Calu3 (cell line): ENCODE results near the gene ERG28. TPM values are rescaled to one million over a fixed set of nuclear protein-coding genes. Genes with fewer than 3 reads are reported as not detected.

ENCODE experiments used
- BruUV-seq: library from RNA; stranded (reverse); fragments of 400-500 nt; replicated peaks from 2 replicates; lab custom pipeline; 2021; lab: Mats Ljungman, UMichigan
- CTCF ChIA-PET: fragments of 300-600 bp; sonication (Branson Sonifier 250); formaldehyde crosslinking; loops from one replicate; lab custom pipeline; 2022; ENCODE audit warnings: antibody characterized with exemption; lab: Charles Lee
- DNase-seq: peaks from one replicate; pipeline ENCODE4 v3.0.0; 2022
- H3K27ac Mint-ChIP-seq: one replicate; pipeline ENCODE4 v1.8.0; 2022; ENCODE audit warnings: mixed read lengths; ENCODE audit not compliant: unreplicated experiment
- H3K27me3 Mint-ChIP-seq: one replicate; pipeline ENCODE4 v1.8.0; 2022; ENCODE audit warnings: mixed read lengths; ENCODE audit not compliant: unreplicated experiment
- H3K36me3 Mint-ChIP-seq: one replicate; pipeline ENCODE4 v1.8.0; 2022; ENCODE audit warnings: mild to moderate bottlenecking, moderate library complexity, mixed read lengths; ENCODE audit not compliant: insufficient read depth, unreplicated experiment
- H3K4me1 Mint-ChIP-seq: one replicate; pipeline ENCODE4 v1.8.0; 2022; ENCODE audit warnings: mild to moderate bottlenecking, low read depth, mixed read lengths; ENCODE audit not compliant: unreplicated experiment
- H3K4me3 Mint-ChIP-seq: one replicate; pipeline ENCODE4 v1.8.0; 2022; ENCODE audit warnings: mild to moderate bottlenecking, low read depth, moderate library complexity, mixed read lengths; ENCODE audit not compliant: unreplicated experiment
- H3K9me3 Mint-ChIP-seq: one replicate; pipeline ENCODE4 v1.8.0; 2022; ENCODE audit warnings: low read depth, mixed read lengths; ENCODE audit not compliant: unreplicated experiment
- intact Hi-C: fragments of 100-400 bp; cut with micrococcal nuclease; formaldehyde crosslinking; loops from one replicate; pipeline ENCODE4 v1.10.0; 2022; ENCODE audit not compliant: unreplicated experiment
- total RNA-seq: library from RNA; stranded (reverse); gene quantifications from 2 replicates; pipeline ENCODE4 v1.2.3, GENCODE V29; 2022
- TF ChIP-seq, protein P1 (sequence below): fragments of 200-600 bp; IDR thresholded peaks from one replicate; pipeline ENCODE4 v1.8.0; 2022; ENCODE audit warnings: antibody characterized with exemption; ENCODE audit not compliant: unreplicated experiment

The ERG28 gene
- total RNA-seq, 1 experiment from 2014 or later, result 30.5 TPM

DNA sequence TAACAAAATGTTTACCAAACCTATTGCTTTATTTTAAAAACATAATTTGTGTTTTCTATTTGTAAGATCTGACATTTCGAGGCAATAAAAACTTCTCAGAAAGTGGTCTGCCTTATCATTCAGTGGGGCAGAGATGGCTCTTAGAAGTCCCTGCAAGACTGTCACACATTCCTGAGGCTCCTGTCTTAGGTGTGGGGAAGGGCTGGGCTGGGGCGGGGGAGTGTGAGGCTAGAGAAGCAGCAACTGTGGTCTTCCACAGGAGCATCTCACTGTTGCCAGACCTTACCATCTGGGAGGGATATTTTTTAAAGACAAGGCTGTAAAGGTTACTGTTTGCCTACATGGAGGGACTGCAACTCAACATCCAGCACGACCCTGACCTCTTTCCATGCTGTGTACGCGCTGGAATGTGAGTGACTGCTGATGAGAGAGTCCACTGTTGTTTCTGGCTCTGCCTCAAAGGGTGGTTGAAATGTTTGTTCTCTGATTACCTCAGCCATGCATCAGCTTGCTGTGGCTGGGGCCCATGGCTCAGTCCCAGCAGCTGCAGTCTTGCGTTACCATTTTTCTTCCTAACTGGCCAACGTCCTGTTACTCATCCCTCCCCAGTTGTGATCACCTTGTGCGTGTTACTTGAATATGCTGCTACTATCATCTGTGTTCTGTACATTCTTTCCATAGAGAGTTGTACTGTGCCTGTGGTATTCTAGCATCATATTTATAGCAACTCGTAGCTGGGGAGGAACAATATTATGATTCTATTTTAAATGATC lies 12.4 kb downstream of the ERG28 start:
- BruUV-seq, result no TSS peak
- no peaks in the 10 kb centered on the region for H3K9me3 Mint-ChIP-seq
- intact Hi-C loops, result no loop called here

DNA sequence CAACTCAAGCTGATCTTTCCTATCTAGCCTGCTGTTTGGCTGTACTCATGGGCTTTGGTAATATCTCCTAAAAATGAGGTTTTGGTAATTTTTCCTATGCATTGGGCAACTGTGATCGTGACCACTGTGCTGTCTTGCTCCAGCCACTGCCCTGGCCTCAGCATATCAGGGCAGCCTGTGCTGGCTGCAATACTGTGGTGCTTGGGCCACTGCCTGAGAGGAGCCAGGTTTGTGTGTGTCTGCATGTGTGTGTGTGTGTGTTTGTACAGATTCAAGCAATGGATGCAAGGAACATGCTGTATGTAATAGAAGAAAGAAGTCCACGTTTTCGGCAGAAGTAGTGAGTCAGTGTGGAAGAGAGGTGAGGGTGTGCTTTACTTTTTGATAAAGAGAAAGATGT lies 13.0 kb downstream of the ERG28 start:
- H3K27ac Mint-ChIP-seq, result no peak overlapping the region
- BruUV-seq, result no TSS peak
- TF ChIP-seq, protein P1, sequence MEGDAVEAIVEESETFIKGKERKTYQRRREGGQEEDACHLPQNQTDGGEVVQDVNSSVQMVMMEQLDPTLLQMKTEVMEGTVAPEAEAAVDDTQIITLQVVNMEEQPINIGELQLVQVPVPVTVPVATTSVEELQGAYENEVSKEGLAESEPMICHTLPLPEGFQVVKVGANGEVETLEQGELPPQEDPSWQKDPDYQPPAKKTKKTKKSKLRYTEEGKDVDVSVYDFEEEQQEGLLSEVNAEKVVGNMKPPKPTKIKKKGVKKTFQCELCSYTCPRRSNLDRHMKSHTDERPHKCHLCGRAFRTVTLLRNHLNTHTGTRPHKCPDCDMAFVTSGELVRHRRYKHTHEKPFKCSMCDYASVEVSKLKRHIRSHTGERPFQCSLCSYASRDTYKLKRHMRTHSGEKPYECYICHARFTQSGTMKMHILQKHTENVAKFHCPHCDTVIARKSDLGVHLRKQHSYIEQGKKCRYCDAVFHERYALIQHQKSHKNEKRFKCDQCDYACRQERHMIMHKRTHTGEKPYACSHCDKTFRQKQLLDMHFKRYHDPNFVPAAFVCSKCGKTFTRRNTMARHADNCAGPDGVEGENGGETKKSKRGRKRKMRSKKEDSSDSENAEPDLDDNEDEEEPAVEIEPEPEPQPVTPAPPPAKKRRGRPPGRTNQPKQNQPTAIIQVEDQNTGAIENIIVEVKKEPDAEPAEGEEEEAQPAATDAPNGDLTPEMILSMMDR, result no peak
- H3K4me3 Mint-ChIP-seq, result no peak overlapping the region
- peaks cover 6% of the 10 kb centered on the region for H3K36me3 Mint-ChIP-seq
- H3K9me3 Mint-ChIP-seq, result no peaks in the 10 kb centered on the region
- intact Hi-C loops, result no loop called here
- no peaks in the 10 kb centered on the region for H3K4me1 Mint-ChIP-seq
- no peaks in the 10 kb centered on the region for H3K27me3 Mint-ChIP-seq
- DNase-seq, result no peak
- CTCF ChIA-PET, result no interaction called here

More for the DNA sequence above, 12.4 kb downstream of the ERG28 start:
- TF ChIP-seq, protein P1, result no peak
- CTCF ChIA-PET, result no interaction called here
- H3K4me3 Mint-ChIP-seq, result no peak overlapping the region
- no peak for DNase-seq
- no peak overlapping the region for H3K27ac Mint-ChIP-seq
- H3K27me3 Mint-ChIP-seq, result no peaks in the 10 kb centered on the region
- peaks cover 6% of the 10 kb centered on the region for H3K36me3 Mint-ChIP-seq
- H3K4me1 Mint-ChIP-seq, result no peaks in the 10 kb centered on the region

DNA sequence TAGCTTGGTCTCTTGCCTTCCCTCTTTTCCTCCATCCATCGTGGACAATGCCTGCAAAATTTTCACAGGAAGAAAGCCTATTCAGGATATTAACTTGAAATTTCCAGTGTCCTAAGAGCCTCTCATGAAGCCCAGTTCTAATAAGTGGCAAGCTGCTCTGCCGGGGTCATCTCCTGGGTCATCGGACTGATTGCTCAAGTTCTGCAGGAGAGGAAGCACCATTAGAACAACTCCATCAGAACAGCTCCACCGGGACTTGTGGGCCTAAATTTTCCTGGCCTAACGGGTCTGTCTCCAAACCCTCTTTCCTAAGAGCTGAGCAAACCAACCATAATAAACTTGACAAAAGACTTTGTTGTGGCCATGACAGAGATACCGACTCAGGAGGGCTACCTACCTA lies 13.9 kb downstream of the ERG28 start:
- no peaks in the 10 kb centered on the region for H3K4me1 Mint-ChIP-seq
- BruUV-seq, result no TSS peak

DNA sequence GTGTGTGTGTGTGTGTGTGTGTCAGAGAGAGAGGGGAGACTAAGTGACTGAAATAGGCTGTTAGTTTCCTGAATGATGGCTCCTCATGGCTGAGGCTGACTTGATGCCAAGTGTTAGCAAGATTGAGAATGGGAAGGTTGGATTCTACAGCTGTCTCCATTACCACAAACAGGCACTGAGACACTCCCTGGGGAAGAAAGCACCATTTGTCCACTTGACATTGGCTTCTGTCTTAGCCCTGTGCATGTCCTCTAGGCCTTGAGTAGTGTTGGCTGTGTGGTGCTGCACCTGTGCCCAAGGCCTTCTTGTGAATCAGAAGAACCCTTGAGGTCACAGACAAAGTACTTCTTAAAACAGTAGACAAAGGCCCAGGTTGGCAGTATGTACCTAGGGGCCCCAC lies 15.6 kb downstream of the ERG28 start:
- CTCF ChIA-PET, result interaction anchor here (0.7 kb wide), 1 partner anchor 13 kb away, joined by 3 read pairs; no protein-coding TSS in a partner anchor
- H3K27me3 Mint-ChIP-seq, result no peaks in the 10 kb centered on the region
- no peak overlapping the region for H3K4me3 Mint-ChIP-seq
- no peak overlapping the region for H3K27ac Mint-ChIP-seq
- intact Hi-C loops, result no loop called here
- no peaks in the 10 kb centered on the region for H3K9me3 Mint-ChIP-seq
- no TSS peak for BruUV-seq
- DNase-seq, result no peak
- no peaks in the 10 kb centered on the region for H3K4me1 Mint-ChIP-seq
- H3K36me3 Mint-ChIP-seq, result peaks cover 6% of the 10 kb centered on the region
- TF ChIP-seq, protein P1, result no peak

More for the DNA sequence above, 13.9 kb downstream of the ERG28 start:
- intact Hi-C loops, result no loop called here
- Mint-ChIP-seq H3K9me3 (no peaks in the 10 kb centered on the region), H3K4me3 (no peak overlapping the region), H3K27ac (no peak overlapping the region), H3K36me3 (peaks cover 6% of the 10 kb centered on the region), H3K27me3 (no peaks in the 10 kb centered on the region)
- TF ChIP-seq, protein P1, result no peak
- no peak for DNase-seq
- CTCF ChIA-PET, result no interaction called here
